Panc1 (cell line): Measurements from ENCODE around the gene AEBP1. TPM values are rescaled to one million over a fixed set of nuclear protein-coding genes. Genes with fewer than 3 reads are reported as not detected.

Experiments
- ATAC-seq: fragments of 200-7000 bp; cut with Tn5 transposase; 2 replicates; pipeline ENCODE4 v1.9.1; 2020; ENCODE audit warnings: mild to moderate bottlenecking, moderate library complexity
- BruUV-seq: library from RNA; stranded (reverse); fragments of 400-500 nt; replicated peaks from 2 replicates; lab custom pipeline; 2021; lab: Mats Ljungman, UMichigan
- CTCF ChIA-PET: fragments of 300-600 bp; sonication (Branson Sonifier 250); formaldehyde crosslinking; loops from one replicate; lab custom pipeline; 2022; ENCODE audit warnings: antibody characterized with exemption; lab: Charles Lee
- POLR2A ChIA-PET: fragments of 300-600 bp; sonication (Branson Sonifier 250); formaldehyde crosslinking; loops from one replicate; lab custom pipeline; 2022; ENCODE audit warnings: antibody characterized with exemption; lab: Charles Lee
- DNase-seq: peaks from one replicate; pipeline ENCODE4 v3.0.0-alpha.2; 2010; ENCODE audit warnings: low read depth, low spot score
- H3K27ac ChIP-seq: 2 replicates; pipeline ENCODE4 v1.5.1; 2011; ENCODE audit warnings: mild to moderate bottlenecking, low read length, inconsistent platforms
- H3K27me3 ChIP-seq: fragments of 200-500 bp; sonication (Bioruptor generic); 2 replicates; pipeline ENCODE4 v1.6.0; 2014; ENCODE audit warnings: low read length, inconsistent platforms; ENCODE audit not compliant: control insufficient read depth, insufficient read depth
- H3K36me3 ChIP-seq: fragments of 200-500 bp; sonication (Bioruptor generic); 2 replicates; pipeline ENCODE4 v1.5.1; 2014; ENCODE audit warnings: inconsistent platforms, mild to moderate bottlenecking, low read length, moderate library complexity; ENCODE audit not compliant: control insufficient read depth, insufficient read depth
- H3K4me1 ChIP-seq: 2 replicates; pipeline ENCODE4 v1.5.1; 2011; ENCODE audit warnings: inconsistent platforms, mild to moderate bottlenecking, low read length, moderate library complexity; ENCODE audit not compliant: control insufficient read depth, insufficient read depth
- H3K4me3 ChIP-seq, 2 experiments: 2 replicates each; pipeline ENCODE4 v1.5.1; 2011 to 2012; ENCODE audit warnings: low read depth in 2 of 2, low read length in 2 of 2, mild to moderate bottlenecking in 2 of 2, inconsistent platforms in 1 of 2, moderate library complexity in 1 of 2
- H3K9me3 ChIP-seq: fragments of 200-500 bp; sonication (Bioruptor generic); 2 replicates; pipeline ENCODE4 v1.5.1; 2014; ENCODE audit warnings: low read depth, mild to moderate bottlenecking, inconsistent platforms, low read length, moderate library complexity; ENCODE audit not compliant: control insufficient read depth, insufficient read depth
- POLR2AphosphoS5 ChIP-seq: IDR thresholded peaks from 2 replicates; pipeline ENCODE4 v1.6.1; 2012; ENCODE audit warnings: mild to moderate bottlenecking, low read depth, low read length, moderate library complexity
- SIN3A ChIP-seq: IDR thresholded peaks from 2 replicates; pipeline ENCODE4 v1.6.1; 2012; ENCODE audit warnings: low read depth, mild to moderate bottlenecking, low read length, moderate library complexity, borderline replicate concordance; ENCODE audit not compliant: insufficient read depth
- TCF7L2 ChIP-seq: IDR thresholded peaks from 2 replicates; pipeline ENCODE4 v1.6.1; 2011; ENCODE audit warnings: mild to moderate bottlenecking, low read depth, low read length, inconsistent platforms
- in situ Hi-C: cut with HindIII; loops from 2 replicates; pipeline ENCODE4 v1.10.0; 2016; ENCODE audit warnings: low sequenced_read_pairs, low pct_unique_long_range_greater_than_20kb
- intact Hi-C: fragments of 100-400 bp; cut with micrococcal nuclease; formaldehyde crosslinking; loops from one replicate; pipeline ENCODE4 v1.10.0; 2022; ENCODE audit not compliant: unreplicated experiment
- total RNA-seq: library from RNA; stranded (reverse); gene quantifications from one replicate; pipeline ENCODE4 v1.2.1, GENCODE V29; 2021; ENCODE audit not compliant: unreplicated experiment
- TF ChIP-seq, protein P1 (sequence below): fragments of 450-650 bp; IDR thresholded peaks from 2 replicates; pipeline ENCODE4 v1.5.1; 2017; ENCODE audit warnings: mild to moderate bottlenecking
- TF ChIP-seq, protein P2 (sequence below), 2 experiments: IDR thresholded peaks; 2 replicates each; pipeline ENCODE4 v1.6.1; 2011 to 2012; ENCODE audit warnings: low read depth in 2 of 2, control low read depth in 1 of 2, low read length in 1 of 2, mild to moderate bottlenecking in 1 of 2, moderate library complexity in 1 of 2; ENCODE audit not compliant: insufficient read depth in 1 of 2

The AEBP1 gene
- total RNA-seq, 1 experiment from 2014 or later: 0.62 TPM

DNA sequence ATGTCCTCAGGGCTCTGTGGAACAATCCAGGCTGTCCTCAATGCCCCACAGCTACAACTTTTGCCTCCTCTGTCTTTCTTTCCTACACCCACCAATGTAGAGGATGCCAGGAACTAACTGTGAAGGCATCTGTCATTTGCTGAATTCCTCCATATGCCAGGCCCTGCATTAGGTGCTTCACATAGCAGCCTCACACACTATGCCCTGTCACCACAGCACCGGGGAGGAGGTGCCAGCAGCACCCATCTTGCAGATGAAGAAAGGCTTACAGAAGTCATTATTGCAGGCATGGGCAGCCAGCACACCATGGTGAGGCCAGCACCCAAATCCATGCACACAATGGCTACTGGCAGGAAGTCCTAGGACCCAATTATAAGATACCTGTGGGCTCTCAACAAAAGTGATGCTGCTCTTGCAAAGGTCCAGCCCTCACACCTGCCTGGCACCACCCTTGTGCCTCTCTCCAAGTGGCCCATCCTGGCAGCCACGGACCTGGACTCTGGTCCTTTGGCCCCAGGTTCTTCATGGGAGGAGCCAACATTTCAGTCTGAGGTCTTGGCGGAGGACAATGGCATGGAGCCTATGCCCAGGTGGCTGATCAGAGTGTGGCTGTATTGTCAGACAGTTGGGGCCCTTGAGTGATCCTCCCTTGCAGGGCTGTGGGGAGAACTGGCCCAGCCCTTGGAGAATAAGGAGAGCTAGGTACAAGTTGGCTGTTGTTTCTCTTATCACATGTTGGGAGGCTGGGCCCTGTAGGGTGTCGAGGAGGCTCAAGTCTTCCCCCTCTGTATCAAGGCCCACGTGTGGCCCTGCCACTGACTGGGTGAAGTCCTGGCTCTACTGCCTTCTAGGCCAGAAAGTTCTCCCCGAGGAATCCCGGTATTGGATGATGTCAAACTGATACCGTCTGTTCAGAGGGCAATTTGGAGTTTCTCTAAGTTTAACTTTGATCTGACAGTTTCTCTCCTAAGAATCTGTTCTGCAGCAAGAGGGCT, 51.3 kb downstream of the AEBP1 start:
- ATAC-seq (no peak), DNase-seq (no peak)
- Histone ChIP-seq H3K27me3 (no peaks in the 10 kb centered on the region), H3K4me1 (0 out of 2 replicates have a peak, but pooled peaks cover 4% of the 10 kb centered on the region), H3K9me3 (no peaks in the 10 kb centered on the region), H3K36me3 (no peaks in the 10 kb centered on the region), H3K4me3 (no peak overlapping the region), H3K27ac (no peak overlapping the region)
- TF ChIP-seq SIN3A (no peak), TCF7L2 (no peak), POLR2AphosphoS5 (no peak)
- TF ChIP-seq, protein P1, sequence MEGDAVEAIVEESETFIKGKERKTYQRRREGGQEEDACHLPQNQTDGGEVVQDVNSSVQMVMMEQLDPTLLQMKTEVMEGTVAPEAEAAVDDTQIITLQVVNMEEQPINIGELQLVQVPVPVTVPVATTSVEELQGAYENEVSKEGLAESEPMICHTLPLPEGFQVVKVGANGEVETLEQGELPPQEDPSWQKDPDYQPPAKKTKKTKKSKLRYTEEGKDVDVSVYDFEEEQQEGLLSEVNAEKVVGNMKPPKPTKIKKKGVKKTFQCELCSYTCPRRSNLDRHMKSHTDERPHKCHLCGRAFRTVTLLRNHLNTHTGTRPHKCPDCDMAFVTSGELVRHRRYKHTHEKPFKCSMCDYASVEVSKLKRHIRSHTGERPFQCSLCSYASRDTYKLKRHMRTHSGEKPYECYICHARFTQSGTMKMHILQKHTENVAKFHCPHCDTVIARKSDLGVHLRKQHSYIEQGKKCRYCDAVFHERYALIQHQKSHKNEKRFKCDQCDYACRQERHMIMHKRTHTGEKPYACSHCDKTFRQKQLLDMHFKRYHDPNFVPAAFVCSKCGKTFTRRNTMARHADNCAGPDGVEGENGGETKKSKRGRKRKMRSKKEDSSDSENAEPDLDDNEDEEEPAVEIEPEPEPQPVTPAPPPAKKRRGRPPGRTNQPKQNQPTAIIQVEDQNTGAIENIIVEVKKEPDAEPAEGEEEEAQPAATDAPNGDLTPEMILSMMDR: no peak
- TF ChIP-seq, protein P2, sequence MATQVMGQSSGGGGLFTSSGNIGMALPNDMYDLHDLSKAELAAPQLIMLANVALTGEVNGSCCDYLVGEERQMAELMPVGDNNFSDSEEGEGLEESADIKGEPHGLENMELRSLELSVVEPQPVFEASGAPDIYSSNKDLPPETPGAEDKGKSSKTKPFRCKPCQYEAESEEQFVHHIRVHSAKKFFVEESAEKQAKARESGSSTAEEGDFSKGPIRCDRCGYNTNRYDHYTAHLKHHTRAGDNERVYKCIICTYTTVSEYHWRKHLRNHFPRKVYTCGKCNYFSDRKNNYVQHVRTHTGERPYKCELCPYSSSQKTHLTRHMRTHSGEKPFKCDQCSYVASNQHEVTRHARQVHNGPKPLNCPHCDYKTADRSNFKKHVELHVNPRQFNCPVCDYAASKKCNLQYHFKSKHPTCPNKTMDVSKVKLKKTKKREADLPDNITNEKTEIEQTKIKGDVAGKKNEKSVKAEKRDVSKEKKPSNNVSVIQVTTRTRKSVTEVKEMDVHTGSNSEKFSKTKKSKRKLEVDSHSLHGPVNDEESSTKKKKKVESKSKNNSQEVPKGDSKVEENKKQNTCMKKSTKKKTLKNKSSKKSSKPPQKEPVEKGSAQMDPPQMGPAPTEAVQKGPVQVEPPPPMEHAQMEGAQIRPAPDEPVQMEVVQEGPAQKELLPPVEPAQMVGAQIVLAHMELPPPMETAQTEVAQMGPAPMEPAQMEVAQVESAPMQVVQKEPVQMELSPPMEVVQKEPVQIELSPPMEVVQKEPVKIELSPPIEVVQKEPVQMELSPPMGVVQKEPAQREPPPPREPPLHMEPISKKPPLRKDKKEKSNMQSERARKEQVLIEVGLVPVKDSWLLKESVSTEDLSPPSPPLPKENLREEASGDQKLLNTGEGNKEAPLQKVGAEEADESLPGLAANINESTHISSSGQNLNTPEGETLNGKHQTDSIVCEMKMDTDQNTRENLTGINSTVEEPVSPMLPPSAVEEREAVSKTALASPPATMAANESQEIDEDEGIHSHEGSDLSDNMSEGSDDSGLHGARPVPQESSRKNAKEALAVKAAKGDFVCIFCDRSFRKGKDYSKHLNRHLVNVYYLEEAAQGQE (IDR thresholded peaks at IDR 0.05; ENCODE audit: insufficient read depth in 1 of 2, low read depth in 2 of 2, low read length in 1 of 2): no peak
- BruUV-seq: no TSS peak
- intact Hi-C loops (no loop called here), in situ Hi-C loops (no loop called here)
- CTCF ChIA-PET: no interaction called here
- POLR2A ChIA-PET: no interaction called here

DNA sequence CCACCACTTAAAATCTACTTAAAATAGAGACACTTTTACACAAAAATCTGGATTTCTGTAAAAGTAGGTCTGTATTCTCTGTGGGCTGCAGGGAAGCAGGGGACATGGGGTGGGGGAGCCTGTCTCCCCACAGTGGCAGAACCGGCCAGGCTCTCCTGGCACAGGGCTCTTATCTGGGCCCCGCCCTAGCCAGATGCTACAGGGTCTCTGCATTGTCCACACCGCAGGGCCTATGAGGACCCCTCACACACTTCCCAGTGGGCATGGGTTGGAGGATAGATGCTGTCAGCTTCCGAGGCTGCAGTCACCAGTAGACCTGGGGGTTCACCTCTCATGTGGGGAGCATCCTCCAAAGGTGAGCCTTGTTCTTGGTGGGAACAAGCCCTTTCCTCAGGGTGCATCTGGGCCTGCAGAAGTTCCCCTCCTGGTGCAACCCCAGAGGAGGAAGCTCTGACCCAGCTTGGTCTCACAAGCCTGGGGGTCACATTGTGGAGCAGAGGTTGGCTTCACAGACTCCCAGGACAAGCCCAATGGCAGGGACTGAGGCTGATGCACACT, 52.4 kb downstream of the AEBP1 start:
- Histone ChIP-seq H3K9me3 (no peaks in the 10 kb centered on the region), H3K4me3 (no peak overlapping the region), H3K4me1 (0 out of 2 replicates have a peak, but pooled peaks cover 4% of the 10 kb centered on the region), H3K27me3 (no peaks in the 10 kb centered on the region), H3K27ac (no peak overlapping the region), H3K36me3 (no peaks in the 10 kb centered on the region)
- ATAC-seq (no peak), DNase-seq (no peak)
- BruUV-seq: no TSS peak
- CTCF ChIA-PET: no interaction called here
- in situ Hi-C loops (no loop called here), intact Hi-C loops (no loop called here)
- POLR2A ChIA-PET: interaction anchor here (0.6 kb wide), 1 partner anchor 422 kb away, joined by 7 read pairs; no protein-coding TSS in a partner anchor
- no peak for TF ChIP-seq TCF7L2
- TF ChIP-seq, protein P2 (IDR thresholded peaks at IDR 0.05; ENCODE audit: insufficient read depth in 1 of 2, low read depth in 2 of 2, low read length in 1 of 2): no peak
- TF ChIP-seq POLR2AphosphoS5: no peak
- TF ChIP-seq, protein P1: no peak
- no peak for TF ChIP-seq SIN3A
